ENCODE data around the gene MISP. TPM values are rescaled to one million over a fixed set of nuclear protein-coding genes. Genes with fewer than 3 reads are reported as not detected.
"Not testable (repeated sequence)": the region's sequence is repeated elsewhere in the genome, so short reads cannot be mapped to it uniquely, and the experiment has no call there.

MISP gene
- total and polyA plus RNA-seq, 4 donors = 14.9 to 23.7 (median 22.1) TPM

DNA sequence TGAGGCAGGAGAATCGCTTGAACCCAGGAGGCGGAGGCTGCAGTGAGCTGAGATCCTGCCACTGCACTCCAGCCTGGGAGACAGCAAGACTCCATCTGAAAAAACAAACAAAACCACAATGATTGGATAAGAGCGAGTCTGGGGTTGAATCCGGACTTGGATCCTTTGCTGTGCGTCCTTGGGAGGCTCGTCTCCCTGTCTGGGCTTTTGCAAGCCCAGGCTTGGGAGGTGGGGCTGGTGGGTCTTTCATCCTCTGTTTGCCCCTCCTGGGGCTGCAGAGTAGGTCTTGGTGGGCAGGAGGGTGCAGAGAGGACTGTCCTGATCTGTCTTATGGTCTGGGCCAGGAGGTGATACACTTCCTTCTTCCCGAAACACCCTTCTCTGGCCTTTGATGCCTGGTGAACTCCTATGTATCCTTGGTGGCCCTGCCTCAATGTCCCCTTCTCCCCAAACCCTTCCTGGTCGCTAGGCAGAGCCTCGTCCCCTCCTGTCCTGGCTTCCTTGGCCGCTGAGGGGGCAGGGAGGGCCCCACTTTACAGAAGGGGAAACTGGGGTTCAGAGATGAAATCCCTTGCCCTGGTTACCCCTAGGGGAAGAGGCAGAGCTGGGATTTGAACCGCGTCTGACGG, 25.3 kb upstream of the MISP start:
- Histone ChIP-seq H3K9ac (ENCODE audit: insufficient read depth in 1 of 2, low read length in 2 of 2) (no peak overlapping the region), H3K4me1 (ENCODE audit: control insufficient read depth in 5 of 5, insufficient read depth in 5 of 5, low read length in 5 of 5) (peaks cover 0 to 11% (median 6%) of the 10 kb centered on the region in 5 donors), H3K27me3 (ENCODE audit: control insufficient read depth in 3 of 3, insufficient read depth in 3 of 3, low read length in 2 of 3) (no peaks in the 10 kb centered on the region), H3K27ac (ENCODE audit: low read depth in 1 of 2, low read length in 1 of 2) (no peak overlapping the region), H3K36me3 (ENCODE audit: control insufficient read depth in 4 of 4, insufficient read depth in 4 of 4, low read length in 4 of 4) (no peaks in the 10 kb centered on the region), H3K4me3 (no peak overlapping the region), H3K9me3 (ENCODE audit: control insufficient read depth in 4 of 4, insufficient read depth in 3 of 4, low read length in 3 of 4) (no peaks in the 10 kb centered on the region)
- ATAC-seq (ENCODE audit: insufficient read depth, low FRiP score) (no peak), DNase-seq (peak in 1 of 3 donors; percentile 15)
- WGBS, 2 donors = 88 to 91% methylated on average over 13 of the region's 13 CpGs
- TF ChIP-seq, protein P1, sequence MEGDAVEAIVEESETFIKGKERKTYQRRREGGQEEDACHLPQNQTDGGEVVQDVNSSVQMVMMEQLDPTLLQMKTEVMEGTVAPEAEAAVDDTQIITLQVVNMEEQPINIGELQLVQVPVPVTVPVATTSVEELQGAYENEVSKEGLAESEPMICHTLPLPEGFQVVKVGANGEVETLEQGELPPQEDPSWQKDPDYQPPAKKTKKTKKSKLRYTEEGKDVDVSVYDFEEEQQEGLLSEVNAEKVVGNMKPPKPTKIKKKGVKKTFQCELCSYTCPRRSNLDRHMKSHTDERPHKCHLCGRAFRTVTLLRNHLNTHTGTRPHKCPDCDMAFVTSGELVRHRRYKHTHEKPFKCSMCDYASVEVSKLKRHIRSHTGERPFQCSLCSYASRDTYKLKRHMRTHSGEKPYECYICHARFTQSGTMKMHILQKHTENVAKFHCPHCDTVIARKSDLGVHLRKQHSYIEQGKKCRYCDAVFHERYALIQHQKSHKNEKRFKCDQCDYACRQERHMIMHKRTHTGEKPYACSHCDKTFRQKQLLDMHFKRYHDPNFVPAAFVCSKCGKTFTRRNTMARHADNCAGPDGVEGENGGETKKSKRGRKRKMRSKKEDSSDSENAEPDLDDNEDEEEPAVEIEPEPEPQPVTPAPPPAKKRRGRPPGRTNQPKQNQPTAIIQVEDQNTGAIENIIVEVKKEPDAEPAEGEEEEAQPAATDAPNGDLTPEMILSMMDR (IDR thresholded peaks at IDR 0.05; ENCODE audit: control extremely low read depth, extremely low read depth) = no peak

GRCh38 chr19:726993-727956, 23.6 kb upstream of the MISP start:
- 78 to 86% methylated on average over 38 to 43 of the region's 43 CpGs for WGBS, 2 donors
- no peaks in the 10 kb centered on the region for H3K27me3 ChIP-seq (ENCODE audit: control insufficient read depth in 3 of 3, insufficient read depth in 3 of 3, low read length in 2 of 3)
- peaks cover 0 to 10% (median 6%) of the 10 kb centered on the region in 5 donors for H3K4me1 ChIP-seq (ENCODE audit: control insufficient read depth in 5 of 5, insufficient read depth in 5 of 5, low read length in 5 of 5)
- no peak overlapping the region for H3K4me3 ChIP-seq
- peak overlapping the region in 1 of 2 donors; percentile 95 for H3K27ac ChIP-seq (ENCODE audit: low read depth in 1 of 2, low read length in 1 of 2)
- peaks cover 0 to 2% (median 0%) of the 10 kb centered on the region in 4 donors for H3K36me3 ChIP-seq (ENCODE audit: control insufficient read depth in 4 of 4, insufficient read depth in 4 of 4, low read length in 4 of 4)
- peaks cover 0 to 2% (median 0%) of the 10 kb centered on the region in 4 donors for H3K9me3 ChIP-seq (ENCODE audit: control insufficient read depth in 4 of 4, insufficient read depth in 3 of 4, low read length in 3 of 4)
- ATAC-seq (ENCODE audit: insufficient read depth, low FRiP score) = no peak
- peak in 2 of 3 donors; percentile 45 to 50 for DNase-seq
- H3K9ac ChIP-seq (ENCODE audit: insufficient read depth in 1 of 2, low read length in 2 of 2) = no peak overlapping the region
- TF ChIP-seq, protein P1 (IDR thresholded peaks at IDR 0.05; ENCODE audit: control extremely low read depth, extremely low read depth) = no peak

GRCh38 chr19:728011-728410, 22.9 kb upstream of the MISP start:
- Histone ChIP-seq H3K27me3 (ENCODE audit: control insufficient read depth in 3 of 3, insufficient read depth in 3 of 3, low read length in 2 of 3) (no peaks in the 10 kb centered on the region), H3K9ac (ENCODE audit: insufficient read depth in 1 of 2, low read length in 2 of 2) (no peak overlapping the region), H3K4me3 (no peak overlapping the region), H3K36me3 (ENCODE audit: control insufficient read depth in 4 of 4, insufficient read depth in 4 of 4, low read length in 4 of 4) (peaks cover 0 to 2% (median 0%) of the 10 kb centered on the region in 4 donors), H3K9me3 (ENCODE audit: control insufficient read depth in 4 of 4, insufficient read depth in 3 of 4, low read length in 3 of 4) (peaks cover 0 to 2% (median 0%) of the 10 kb centered on the region in 4 donors), H3K4me1 (ENCODE audit: control insufficient read depth in 5 of 5, insufficient read depth in 5 of 5, low read length in 5 of 5) (peaks cover 0 to 10% (median 3%) of the 10 kb centered on the region in 5 donors), H3K27ac (ENCODE audit: low read depth in 1 of 2, low read length in 1 of 2) (peak overlapping the region; percentile 54 to 95)
- TF ChIP-seq, protein P1 (IDR thresholded peaks at IDR 0.05; ENCODE audit: control extremely low read depth, extremely low read depth) = no peak
- WGBS, 2 donors = 28 to 33% methylated on average over 26 of the region's 26 CpGs
- ATAC-seq (ENCODE audit: insufficient read depth, low FRiP score) = peak; percentile 69
- DNase-seq = peak; percentile 90 to 92 (median 92)

DNA sequence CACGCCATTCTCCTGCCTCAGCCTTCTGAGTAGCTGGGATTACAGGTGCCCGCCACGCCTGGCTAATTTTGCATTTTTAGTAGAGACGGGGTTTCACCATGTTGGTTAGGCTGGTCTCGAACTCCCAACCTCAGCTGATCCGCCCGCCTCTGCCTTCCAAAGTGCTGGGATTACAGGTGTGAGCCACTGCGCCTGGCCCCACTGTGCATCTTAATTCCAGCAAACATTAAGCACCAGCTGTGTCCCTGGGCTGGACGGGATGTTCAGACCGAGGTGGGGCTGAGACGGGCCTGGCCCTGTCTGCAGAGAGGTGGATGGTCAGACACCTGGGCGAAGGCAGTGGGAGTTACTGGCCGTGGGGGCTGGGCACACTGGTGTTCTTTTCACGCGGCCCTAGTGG, 21.3 kb upstream of the MISP start:
- not testable (repeated sequence) for H3K4me3 ChIP-seq; H3K27me3 ChIP-seq (ENCODE audit: control insufficient read depth in 3 of 3, insufficient read depth in 3 of 3, low read length in 2 of 3); H3K36me3 ChIP-seq (ENCODE audit: control insufficient read depth in 4 of 4, insufficient read depth in 4 of 4, low read length in 4 of 4); ATAC-seq (ENCODE audit: insufficient read depth, low FRiP score); H3K9me3 ChIP-seq (ENCODE audit: control insufficient read depth in 4 of 4, insufficient read depth in 3 of 4, low read length in 3 of 4); H3K4me1 ChIP-seq (ENCODE audit: control insufficient read depth in 5 of 5, insufficient read depth in 5 of 5, low read length in 5 of 5); H3K27ac ChIP-seq (ENCODE audit: low read depth in 1 of 2, low read length in 1 of 2); H3K9ac ChIP-seq (ENCODE audit: insufficient read depth in 1 of 2, low read length in 2 of 2)
- WGBS, 2 donors = 91 to 94% methylated on average over 15 of the region's 15 CpGs
- peak in 1 of 3 donors; percentile 8 for DNase-seq
